DND-41 (cell line): Measurements from ENCODE around the gene NEUROD2.

ENCODE experiments used
- CTCF ChIP-seq: IDR thresholded peaks from 2 replicates; pipeline ENCODE4 v1.5.1; 2012; ENCODE audit warnings: borderline replicate concordance, low read length, moderate library complexity, mild to moderate bottlenecking; ENCODE audit not compliant: poor library complexity, severe bottlenecking; ENCODE audit errors: extremely low read depth
- EZH2 ChIP-seq: IDR thresholded peaks from 3 replicates; pipeline ENCODE4 v1.6.1; 2012; ENCODE audit warnings: borderline replicate concordance, low read depth, mild to moderate bottlenecking, moderate library complexity, low read length, inconsistent platforms; ENCODE audit not compliant: severe bottlenecking

DNA sequence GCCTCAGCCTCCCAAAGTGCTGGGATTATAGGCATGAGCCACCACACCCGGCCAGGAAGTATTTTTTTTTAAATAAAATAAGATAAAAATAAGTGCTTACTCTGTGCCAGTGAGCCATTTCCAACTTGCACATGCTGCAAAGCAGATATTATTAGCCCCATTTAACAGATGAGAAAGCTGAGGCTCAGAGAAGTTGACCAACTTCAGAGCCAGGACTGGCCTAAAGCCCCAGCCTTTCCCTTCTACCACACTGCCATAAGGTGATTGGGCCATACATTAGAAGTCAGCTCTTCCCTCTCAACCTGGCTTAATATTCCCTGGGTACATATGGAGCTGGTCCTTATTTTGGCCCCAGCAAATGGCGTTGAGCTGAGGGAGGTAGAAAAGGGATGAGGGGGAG is 25.1 kb downstream of the NEUROD2 start:
- TF ChIP-seq EZH2 (no peak), CTCF (no peak)
